Left forelimb (tissue), 1 donor: ENCODE measurements around the gene MTFR1L.

Experiments used
- DNase-seq: peaks from one replicate; pipeline ENCODE4 v3.0.0-alpha.2; 2018; ENCODE audit warnings: low spot score

Gene MTFR1L

DNA sequence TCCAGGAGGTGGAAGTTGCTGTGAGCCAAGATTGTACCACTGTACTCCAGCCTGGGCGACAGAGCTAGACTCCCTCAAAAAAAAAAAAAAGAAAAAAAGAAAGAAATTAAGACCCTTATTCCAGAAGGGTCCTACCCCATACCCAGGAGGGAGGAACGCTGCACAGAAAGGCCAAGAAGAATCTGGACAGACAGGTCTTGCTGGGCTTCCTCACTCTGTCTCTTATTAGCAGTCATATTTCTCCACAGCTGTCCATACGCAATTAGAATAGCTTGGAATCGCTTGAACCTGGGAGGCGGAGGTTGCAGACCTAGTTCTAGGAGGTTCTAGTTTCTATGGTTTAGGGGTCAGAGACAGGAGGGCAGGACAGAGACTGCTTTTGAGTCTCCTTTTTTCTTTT, 58.9 kb downstream of the MTFR1L start:
- no peak for DNase-seq

DNA sequence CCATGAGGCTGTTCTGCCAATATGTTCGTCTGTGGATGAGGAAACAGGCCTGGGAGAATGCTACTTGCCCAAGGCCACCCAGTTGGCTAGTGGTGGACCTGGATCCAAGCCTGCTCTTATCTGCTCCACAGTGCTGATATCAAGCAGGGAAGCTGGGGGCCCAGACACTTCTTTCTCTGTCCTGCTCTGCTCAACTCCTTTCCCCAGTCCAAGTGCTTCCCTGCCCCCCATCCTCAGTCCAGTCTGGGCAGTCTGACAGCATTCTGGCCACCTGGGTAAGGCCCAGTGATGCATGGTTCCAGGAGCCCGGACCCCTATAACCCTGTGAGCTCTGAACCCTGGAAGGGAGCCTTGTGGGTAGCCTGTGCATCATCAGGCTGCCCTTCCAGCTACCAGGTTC, 59.9 kb downstream of the MTFR1L start:
- DNase-seq, result no peak

DNA sequence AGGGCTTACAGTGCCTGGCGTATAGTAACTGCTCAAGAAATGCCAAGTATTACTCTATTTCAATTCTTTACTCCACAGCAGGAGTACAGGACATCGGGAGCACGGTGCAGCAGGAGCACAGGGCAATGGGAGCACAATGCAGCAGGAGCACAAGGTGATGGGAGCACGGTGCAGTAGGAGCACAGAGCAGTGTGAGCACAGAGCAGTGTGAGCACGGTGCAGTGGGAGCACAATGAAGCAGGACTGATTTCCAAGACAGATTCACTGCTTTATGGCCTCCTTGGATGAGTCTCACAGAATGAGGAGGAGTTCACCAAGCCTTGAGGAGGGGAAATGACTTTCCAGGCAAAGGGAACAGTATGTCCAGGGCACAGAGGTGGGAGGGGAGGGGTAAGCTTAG, 60.8 kb downstream of the MTFR1L start:
- DNase-seq, result no peak

DNA sequence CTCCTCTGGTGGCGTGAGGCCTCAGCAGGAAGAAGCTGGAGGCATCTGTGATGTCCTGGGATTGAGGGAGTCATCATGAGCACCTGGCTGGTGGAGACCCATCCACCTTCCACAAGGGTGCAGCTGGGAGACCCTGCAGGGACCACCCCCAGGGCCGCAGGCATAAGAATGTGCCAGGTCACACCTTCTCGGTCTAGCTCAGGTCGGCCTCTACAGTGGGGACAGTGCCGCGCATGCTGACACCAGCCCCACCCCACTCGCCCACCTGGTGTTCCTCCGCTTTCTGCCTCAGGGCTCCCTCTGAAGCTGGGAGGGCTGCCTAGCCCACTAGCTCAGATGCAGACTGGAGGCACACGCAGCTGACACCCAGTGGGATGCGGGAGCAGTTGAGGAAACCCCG, 61.5 kb downstream of the MTFR1L start:
- DNase-seq, result no peak
